Right ventricle myocardium superior (tissue), 1 donor: Measurements from ENCODE around the gene ERGIC3. TPM values are rescaled to one million over a fixed set of nuclear protein-coding genes. Genes with fewer than 3 reads are reported as not detected.

Experiments used
- ATAC-seq: fragments of 200-7000 bp; cut with Tn5 transposase; one replicate; pipeline ENCODE4 v1.9.1; 2020; ENCODE audit warnings: mild to moderate bottlenecking; ENCODE audit not compliant: poor library complexity
- DNase-seq: peaks from one replicate; pipeline ENCODE4 v3.0.0-alpha.2; 2020
- intact Hi-C: fragments of 100-400 bp; cut with DNase I; formaldehyde crosslinking; loops from one replicate; pipeline ENCODE4 v1.11.2; 2022
- long read RNA-seq: library from polyadenylated mRNA; unstranded; transcript quantifications from one replicate; pipeline ENCODE4 v2.0.0, GENCODE V29; 2021
- total RNA-seq: library from RNA; stranded (reverse); fragmentation: NEBNext Ultra II Directional; extraction: Animal tissue kit (Norgen Biotek cat#: 25700); gene quantifications from one replicate; pipeline ENCODE4 v1.2.1, GENCODE V29; 2021
- donor health status: DM: no; HTN: yes; CAD: no; lungs with severe emphysema.

The ERGIC3 gene
- 90.7 TPM for total RNA-seq
- long read RNA-seq, transcript ERGIC3-202 (13 exons, 1,359 nt): major isoform, 145 of 156 reads
- long read RNA-seq, partial matches to known transcripts: 1 of 156 reads
- long read RNA-seq, other reads (novel, unspliced or antisense): 9 of 156 reads

DNA sequence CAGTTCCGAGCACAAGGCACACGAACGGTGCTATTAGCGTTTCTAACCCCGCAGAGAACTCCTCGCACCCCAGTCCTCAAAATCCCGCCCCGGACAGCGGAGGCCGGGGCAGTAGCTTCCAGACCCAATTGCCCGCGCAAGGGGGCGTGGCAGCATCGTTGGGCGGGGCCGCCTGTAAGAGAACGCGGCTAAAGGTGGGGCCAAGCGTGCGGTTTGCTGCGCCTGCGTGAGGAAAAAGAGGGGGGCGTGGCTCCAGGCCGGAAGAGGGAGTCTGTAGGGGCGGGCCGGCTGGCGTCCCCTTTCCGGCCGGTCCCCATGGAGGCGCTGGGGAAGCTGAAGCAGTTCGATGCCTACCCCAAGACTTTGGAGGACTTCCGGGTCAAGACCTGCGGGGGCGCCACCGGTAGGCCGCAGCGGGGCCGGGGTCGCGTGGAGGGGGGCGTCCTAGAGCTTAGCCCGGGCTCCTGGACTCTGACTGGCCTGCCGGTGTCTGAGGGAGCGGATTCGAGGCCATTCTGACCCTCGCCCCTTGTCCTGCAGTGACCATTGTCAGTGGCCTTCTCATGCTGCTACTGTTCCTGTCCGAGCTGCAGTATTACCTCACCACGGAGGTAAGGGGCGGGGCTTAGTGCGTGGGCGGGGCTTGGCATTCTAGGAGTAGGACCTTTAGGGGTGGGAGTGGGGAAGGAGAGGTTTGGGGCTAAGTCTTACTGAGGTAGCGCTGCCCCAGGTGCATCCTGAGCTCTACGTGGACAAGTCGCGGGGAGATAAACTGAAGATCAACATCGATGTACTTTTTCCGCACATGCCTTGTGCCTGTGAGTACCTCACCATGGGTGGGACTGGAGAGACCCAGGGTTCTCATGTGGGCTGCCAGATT lies at the start of gene ERGIC3:
TSS of gene ERGIC3 (plus strand) at position 296 of the 880 bp plus-strand sequence. CDS start at position 316, 20 bp downstream.
- DNase-seq: peak; percentile 99
- peak; percentile 100 for ATAC-seq
- intact Hi-C loops: no loop called here

DNA sequence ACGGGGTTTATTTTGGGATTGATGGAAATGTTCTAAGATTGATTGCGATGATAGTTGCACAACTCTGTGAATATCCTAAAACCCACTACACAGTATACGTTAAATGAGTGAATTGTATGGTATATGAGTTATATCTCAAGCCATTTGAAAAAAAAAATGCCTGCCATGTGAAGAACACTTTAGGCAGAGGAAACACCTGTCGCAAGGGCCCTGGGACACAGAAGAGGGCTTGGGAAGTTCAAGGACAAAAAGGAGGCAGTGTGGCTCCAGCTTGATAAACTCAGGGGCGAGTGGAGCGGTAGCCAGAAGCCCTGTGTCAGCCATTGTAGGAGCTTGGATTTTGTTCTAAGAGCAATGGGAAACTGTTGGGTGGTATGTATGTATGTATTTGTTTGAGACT lies 49.5 kb upstream of the ERGIC3 start:
- intact Hi-C loops: no loop called here
- no peak for ATAC-seq
- no peak for DNase-seq

DNA sequence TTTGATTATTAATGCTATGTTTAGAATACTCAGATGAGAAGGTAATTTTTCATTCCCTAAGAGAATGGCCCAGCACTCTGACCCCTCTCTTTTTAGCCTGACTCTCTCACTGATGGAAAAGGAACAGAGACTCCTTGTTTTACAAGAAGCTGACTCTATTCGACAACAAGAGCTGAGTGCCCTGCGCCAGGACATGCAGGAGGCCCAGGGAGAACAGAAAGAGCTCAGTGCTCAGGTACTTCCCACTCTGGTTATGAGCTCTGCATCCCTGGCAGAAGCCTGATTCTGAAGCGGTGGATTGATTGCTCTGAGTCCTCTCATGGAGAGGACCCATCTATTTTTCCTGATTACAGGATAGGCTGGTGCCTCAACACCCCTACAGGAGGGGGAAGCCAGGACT lies 45.4 kb upstream of the ERGIC3 start:
- DNase-seq: no peak
- intact Hi-C loops: no loop called here
- no peak for ATAC-seq

DNA sequence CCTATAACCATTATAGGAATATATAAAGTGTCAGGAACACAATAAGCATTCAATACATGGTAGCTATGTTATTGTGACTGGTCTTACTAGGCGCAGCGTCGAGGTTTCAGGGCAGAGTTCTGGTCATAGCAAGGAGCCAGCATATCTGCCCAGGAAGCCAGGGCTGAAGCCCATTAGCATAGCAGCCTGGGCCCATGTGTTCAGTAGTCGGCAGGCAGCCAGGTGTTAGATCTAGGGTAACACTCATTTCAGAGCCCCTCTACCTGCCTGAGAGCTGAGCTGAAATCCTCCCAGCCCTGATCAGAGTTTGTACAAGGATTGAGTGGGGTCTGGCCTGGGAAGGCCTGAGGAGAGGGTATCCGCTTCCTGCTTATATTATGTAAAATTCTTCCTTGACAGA lies 44.6 kb upstream of the ERGIC3 start:
- no peak for DNase-seq
- peak; percentile 39 for ATAC-seq
- intact Hi-C loops: no loop called here

DNA sequence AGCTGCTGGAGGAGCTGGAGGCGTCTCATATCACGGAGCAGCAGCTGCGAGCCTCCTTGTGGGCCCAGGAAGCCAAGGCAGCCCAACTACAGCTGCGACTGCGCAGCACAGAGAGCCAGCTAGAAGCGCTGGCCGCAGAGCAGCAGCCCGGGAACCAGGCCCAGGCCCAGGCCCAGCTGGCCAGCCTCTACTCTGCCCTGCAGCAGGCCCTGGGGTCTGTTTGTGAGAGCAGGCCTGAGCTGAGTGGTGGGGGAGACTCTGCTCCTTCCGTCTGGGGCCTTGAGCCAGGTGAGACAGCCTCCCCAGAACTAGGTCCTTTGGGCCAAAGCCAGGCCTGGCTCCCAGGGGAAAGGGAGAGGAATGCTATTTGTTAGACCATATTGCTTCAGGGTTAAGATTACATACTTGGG lies 44.1 kb upstream of the ERGIC3 start:
- intact Hi-C loops: no loop called here
- DNase-seq: peak; percentile 87
- peak; percentile 97 for ATAC-seq

DNA sequence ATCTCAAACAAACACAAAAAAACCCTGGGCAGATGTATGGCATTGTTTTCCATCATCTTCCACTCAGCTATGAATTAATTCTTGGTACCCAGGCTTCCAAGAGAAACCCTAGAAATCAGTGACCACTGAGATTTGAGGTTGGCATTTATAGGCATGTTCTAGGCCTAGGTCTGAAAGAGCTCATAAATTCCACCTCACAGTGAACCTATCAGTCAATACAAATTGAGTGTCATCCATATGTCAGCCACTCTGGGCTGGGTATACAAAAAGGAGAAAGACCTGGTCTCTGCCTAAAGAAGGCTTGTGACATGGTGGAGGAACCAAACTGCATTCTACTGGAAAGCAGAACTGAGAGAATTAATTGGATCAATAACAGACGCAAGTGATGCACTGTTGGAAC lies 42.6 kb upstream of the ERGIC3 start:
- DNase-seq (no peak), ATAC-seq (no peak)
- intact Hi-C loops: no loop called here

DNA sequence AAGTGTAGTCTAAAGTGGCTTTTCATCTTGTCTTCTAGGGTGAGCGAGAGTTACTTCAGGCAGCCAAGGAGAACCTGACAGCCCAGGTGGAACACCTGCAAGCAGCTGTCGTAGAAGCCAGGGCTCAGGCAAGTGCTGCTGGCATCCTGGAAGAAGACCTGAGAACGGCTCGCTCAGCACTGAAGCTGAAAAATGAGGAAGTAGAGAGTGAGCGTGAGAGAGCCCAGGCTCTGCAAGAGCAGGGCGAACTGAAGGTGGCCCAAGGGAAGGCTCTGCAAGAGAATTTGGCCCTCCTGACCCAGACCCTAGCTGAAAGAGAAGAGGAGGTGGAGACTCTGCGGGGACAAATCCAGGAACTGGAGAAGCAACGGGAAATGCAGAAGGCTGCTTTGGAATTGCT lies 39.5 kb upstream of the ERGIC3 start:
- DNase-seq: no peak
- intact Hi-C loops: no loop called here
- no peak for ATAC-seq

DNA sequence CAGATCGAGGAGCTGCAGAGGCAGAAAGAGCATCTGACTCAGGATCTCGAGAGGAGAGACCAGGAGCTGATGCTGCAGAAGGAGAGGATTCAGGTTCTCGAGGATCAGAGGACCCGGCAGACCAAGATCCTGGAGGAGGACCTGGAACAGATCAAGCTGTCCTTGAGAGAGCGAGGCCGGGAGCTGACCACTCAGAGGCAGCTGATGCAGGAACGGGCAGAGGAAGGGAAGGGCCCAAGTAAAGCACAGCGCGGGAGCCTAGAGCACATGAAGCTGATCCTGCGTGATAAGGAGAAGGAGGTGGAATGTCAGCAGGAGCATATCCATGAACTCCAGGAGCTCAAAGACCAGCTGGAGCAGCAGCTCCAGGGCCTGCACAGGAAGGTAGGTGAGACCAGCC lies 38.6 kb upstream of the ERGIC3 start:
- DNase-seq (no peak), ATAC-seq (no peak)
- intact Hi-C loops: no loop called here

DNA sequence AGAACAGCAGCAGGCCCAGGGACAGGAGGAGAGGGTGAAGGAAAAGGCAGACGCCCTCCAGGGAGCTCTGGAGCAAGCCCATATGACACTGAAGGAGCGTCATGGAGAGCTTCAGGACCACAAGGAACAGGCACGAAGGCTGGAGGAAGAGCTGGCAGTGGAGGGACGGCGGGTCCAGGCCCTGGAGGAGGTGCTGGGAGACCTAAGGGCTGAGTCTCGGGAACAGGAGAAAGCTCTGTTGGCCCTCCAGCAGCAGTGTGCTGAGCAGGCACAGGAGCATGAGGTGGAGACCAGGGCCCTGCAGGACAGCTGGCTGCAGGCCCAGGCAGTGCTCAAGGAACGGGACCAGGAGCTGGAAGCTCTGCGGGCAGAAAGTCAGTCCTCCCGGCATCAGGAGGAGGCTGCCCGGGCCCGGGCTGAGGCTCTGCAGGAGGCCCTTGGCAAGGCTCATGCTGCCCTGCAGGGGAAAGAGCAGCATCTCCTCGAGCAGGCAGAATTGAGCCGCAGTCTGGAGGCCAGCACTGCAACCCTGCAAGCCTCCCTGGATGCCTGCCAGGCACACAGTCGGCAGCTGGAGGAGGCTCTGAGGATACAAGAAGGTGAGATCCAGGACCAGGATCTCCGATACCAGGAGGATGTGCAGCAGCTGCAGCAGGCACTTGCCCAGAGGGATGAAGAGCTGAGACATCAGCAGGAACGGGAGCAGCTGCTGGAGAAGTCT lies 37.9 kb upstream of the ERGIC3 start:
- DNase-seq (peak; percentile 64), ATAC-seq (peak; percentile 62)

DNA sequence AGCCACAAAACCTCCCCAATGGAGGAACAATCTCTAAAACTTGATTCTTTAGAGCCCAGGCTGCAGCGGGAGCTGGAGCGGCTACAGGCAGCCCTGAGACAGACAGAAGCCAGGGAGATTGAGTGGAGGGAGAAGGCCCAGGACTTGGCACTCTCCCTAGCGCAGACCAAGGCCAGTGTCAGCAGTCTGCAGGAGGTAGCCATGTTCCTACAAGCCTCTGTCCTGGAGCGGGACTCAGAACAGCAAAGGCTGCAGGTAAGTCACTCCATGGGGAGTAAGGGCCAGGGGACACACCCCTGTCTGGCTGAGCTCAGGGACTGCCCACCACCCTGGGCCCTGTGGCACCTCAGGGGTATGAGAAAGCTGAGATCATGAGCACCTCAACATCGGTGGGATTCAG lies 37.1 kb upstream of the ERGIC3 start:
- no peak for ATAC-seq
- DNase-seq: no peak
- intact Hi-C loops: no loop called here

More for the DNA sequence above, 37.9 kb upstream of the ERGIC3 start:
- intact Hi-C loops: no loop called here

DNA sequence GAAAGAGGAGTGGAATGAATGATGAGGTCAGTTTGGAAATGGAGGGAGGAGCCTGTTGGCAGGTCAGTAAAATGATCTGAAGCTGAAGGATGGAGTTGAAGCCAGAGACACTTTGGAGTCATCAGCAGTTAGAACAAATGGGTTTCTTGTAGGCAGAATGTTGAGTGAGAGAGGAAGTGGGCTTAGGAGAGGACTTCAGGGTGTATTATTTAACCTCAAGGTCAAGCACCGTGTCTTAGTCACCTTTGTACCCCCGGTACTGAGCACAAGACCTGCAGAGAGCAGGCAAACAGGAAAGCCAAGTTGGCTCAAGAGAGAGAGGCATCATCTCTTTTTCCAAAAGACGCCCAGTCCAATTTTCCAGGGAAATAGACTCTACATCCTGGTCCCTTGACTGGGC lies 35.7 kb upstream of the ERGIC3 start:
- ATAC-seq: no peak
- intact Hi-C loops: no loop called here
- no peak for DNase-seq

DNA sequence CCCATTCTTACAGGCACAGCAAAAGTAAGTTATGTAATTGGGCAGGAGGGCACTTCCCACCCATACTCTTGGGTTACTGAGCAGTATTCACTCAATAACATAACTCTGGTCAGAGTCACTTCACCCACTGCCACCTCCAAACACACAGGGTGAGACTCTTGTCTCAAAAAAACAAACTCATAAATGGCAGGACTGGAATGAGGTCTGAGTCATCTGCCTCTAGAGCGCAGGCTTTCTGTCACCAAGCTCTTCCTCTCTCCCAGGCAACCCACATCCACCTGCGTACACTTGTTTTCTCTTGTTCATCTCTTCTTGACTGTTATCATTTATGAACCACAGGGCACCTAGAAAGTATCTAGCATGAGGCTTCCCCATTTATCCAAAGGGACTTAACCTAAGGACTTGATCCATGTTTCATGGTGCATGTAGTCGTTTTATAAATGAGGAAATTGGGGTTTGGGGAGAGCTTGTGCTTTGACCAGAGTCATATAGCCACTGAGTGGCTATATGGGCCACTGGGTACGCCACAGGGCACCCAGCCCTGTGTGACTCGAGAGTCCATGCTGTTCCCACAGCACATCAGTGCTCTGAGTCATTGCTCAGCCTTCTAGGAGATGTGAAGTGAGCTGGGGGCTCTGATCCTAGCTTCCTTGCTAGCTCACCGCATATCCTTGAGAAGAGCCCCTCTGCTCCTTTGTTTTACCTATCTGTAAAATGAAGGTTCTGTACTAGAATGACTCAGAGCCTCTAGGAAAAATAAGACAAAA lies 34.8 kb upstream of the ERGIC3 start:
- no peak for ATAC-seq
- no peak for DNase-seq
- intact Hi-C loops: no loop called here

DNA sequence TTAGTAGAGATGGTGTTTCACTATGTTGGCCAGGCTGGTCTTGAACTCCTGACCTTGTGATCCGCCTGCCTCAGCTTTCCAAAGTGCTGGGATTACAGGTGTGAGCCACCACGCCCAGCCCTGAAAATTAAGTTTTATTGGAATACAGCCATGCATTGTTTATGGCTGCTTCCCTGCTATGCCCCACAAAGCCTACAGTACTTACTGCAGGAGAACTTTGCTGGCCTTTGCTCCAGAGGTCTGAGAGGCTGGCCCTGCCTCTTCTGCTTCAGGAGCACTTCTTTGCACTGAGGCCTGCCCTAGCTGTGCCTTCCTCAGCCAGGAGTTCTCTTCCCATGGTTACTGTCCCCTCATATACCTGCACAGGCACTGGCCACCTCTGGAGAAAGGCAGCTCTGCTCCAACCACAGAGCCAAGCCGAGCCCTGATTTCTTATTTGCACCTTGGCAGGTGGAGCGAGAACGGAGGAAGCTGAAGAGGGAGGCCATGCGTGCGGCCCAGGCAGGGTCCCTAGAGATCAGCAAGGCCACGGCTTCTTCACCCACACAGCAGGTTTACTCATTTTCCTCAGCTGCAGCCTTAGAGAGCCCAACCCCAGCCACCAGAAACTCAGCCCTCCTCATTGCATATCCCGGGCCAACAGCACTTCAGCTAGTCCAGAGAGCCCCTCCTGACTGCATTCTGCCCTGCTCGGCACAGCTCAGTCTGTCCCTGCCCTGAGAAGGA lies 33.2 kb upstream of the ERGIC3 start:
- ATAC-seq: no peak
- DNase-seq: no peak
- intact Hi-C loops: no loop called here

DNA sequence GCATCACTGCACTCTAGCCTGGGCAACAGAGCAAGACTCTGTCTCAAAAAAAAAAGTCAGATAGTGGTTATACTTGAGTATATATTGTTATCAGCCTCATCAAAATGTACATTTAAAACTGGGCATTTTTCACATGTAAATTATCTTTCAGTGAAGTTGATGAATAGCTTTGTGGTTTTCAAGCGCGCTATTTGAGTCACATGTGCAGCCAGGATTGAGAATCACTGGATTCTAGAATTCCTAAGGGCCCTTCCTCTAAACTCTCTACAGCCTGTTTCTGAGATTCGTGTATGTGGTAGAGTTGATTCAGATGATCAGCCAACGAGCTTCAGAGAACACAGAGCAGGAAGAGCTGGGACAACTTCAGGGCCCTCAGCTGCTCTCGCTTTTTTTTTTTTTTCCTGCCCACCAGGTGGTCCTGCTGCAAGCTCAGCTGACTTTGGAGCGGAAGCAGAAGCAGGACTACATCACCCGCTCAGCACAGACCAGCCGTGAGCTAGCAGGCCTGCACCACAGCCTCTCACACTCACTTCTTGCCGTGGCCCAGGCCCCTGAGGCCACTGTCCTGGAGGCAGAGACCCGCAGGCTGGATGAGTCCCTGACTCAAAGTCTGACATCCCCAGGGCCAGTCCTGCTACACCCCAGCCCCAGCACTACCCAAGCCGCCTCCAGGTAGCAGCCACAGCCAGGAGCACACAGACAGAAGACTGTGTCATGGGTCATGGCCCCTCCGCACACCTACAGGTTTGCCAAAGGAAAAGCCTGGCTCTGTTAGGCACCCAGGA lies 30.7 kb upstream of the ERGIC3 start:
- DNase-seq (no peak), ATAC-seq (no peak)
- intact Hi-C loops: no loop called here

DNA sequence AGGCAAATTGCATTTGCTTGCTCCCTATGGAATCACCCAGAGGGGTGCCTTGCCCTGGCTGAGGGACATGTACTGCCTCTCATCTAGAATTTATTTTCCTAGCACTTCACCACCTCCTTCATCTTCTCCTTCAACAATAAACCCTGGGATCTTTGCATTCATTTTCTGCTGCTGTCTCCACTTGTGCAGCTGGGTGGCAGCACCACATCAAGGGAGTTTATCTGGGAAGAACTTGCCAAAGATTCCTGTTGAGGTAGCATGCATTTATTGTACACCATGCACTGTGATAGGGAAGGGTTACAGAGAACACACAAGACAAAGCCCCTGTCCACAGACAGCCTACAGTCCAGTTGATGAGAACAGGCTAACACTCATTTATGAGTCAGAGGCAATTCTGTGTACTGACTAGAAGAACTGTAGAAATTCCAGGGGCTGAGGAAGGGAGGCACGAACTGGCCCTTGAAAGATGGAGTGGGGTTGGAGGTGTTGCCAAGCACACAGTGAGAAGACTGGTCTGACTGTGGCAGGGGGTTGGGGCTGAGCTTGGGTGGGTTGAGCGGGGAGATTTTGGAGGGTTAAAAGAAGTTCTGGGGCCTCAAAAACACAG lies 30.0 kb upstream of the ERGIC3 start:
- ATAC-seq (peak; percentile 64), DNase-seq (no peak)
- intact Hi-C loops: no loop called here

DNA sequence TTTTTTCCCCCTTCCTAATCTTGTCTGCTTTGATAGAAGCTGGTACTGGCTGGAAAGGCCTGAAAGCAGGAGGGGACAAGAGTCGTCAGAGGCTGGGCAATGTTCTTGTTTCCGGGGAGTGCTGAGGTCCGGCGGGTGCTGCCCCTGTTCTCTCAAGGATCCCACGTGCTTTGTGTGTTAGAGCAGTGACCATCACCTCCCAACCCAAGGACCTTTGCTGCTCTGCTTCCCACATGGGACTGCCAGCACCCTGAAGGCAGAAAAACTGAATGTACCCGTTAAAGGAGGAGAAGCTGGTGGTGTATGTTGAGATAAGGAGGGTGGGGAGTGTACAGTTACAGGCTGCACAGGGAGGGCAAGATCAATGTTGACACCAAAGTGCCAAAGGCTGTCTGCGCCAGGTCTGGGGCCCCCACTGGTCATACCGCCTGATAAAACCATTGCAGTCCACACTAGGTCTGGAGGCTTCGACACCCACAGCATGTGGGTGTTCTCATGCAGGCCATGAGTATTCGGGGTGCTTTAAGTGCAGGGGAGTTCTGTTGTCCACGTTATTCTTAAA lies 27.4 kb upstream of the ERGIC3 start:
- intact Hi-C loops: no loop called here
- DNase-seq: no peak
- no peak for ATAC-seq

DNA sequence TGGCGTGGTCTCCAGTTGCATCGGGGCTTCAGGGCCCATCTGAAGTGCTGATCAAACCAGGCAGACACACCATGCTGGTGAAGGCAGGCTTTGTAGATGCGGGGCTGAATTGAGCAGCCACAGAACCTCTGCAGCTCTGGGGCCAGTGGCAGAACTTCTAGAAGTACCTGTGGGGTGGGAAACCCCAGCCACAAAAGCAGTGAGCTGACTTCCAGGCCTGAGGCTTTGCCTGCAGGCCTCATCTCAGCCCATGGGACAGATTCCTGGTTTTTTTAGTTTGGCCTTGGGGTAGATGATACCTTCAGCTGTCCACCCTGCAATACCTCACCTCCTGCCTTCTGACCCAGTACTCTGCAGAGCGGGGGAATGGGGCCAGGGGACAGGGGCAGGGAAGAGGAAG lies 26.5 kb upstream of the ERGIC3 start:
- ATAC-seq (no peak), DNase-seq (no peak)
- intact Hi-C loops: no loop called here
